K562 (cell line): ENCODE data around the gene DAAM1. TPM values are rescaled to one million over a fixed set of nuclear protein-coding genes. Genes with fewer than 3 reads are reported as not detected.
A peak's percentile ranks its signal among the peaks of the same experiment; 100 is the strongest.

Source experiments
- C11orf30 ChIP-seq: fragments of 450-650 bp; IDR thresholded peaks from 2 replicates; pipeline ENCODE4 v1.6.1; 2016; ENCODE audit warnings: low read depth, mild to moderate bottlenecking
- E2F3 ChIP-seq: fragments of 250-450 bp; sonication (Bioruptor Pico); IDR thresholded peaks from 2 replicates; pipeline ENCODE4 v1.4.0; 2020; ENCODE audit warnings: mild to moderate bottlenecking
- ERF ChIP-seq: fragments of 450-650 bp; formaldehyde crosslinking; IDR thresholded peaks from 2 replicates; pipeline ENCODE4 v1.4.0; 2020; ENCODE audit warnings: mild to moderate bottlenecking, mixed read lengths
- GABPB1 ChIP-seq: sonication (generic); formaldehyde crosslinking; IDR thresholded peaks from 2 replicates; pipeline ENCODE4 v1.8.0; 2022; ENCODE audit warnings: mild to moderate bottlenecking, missing genetic modification reagents
- GTF2A2 ChIP-seq: IDR thresholded peaks from 2 replicates; pipeline ENCODE4 v1.6.1; 2016; ENCODE audit warnings: mild to moderate bottlenecking, missing genetic modification characterization, missing compliant biosample characterization
- HDAC6 ChIP-seq: IDR thresholded peaks from 2 replicates; pipeline ENCODE4 v1.6.1; 2012; ENCODE audit warnings: low read depth, mild to moderate bottlenecking, control low read depth, inconsistent platforms, low read length, moderate library complexity
- IRF1 ChIP-seq: sonication (generic); formaldehyde crosslinking; IDR thresholded peaks from 2 replicates; pipeline ENCODE4 v1.8.0; 2022; ENCODE audit warnings: missing genetic modification reagents, mild to moderate bottlenecking, borderline replicate concordance
- IRF2 ChIP-seq: sonication (generic); formaldehyde crosslinking; IDR thresholded peaks from 2 replicates; pipeline ENCODE4 v1.8.1; 2022; ENCODE audit warnings: mild to moderate bottlenecking, missing genetic modification reagents
- JUNB ChIP-seq: fragments of 450-650 bp; formaldehyde crosslinking; conservative IDR thresholded peaks from 2 replicates; pipeline ENCODE4 v1.4.0; 2020; ENCODE audit warnings: mild to moderate bottlenecking
- MTA3 ChIP-seq: fragments of 450-650 bp; formaldehyde crosslinking; IDR thresholded peaks from 2 replicates; pipeline ENCODE4 v1.6.1; 2017; ENCODE audit warnings: mild to moderate bottlenecking, borderline replicate concordance
- NR3C1 ChIP-seq: sonication (generic); formaldehyde crosslinking; IDR thresholded peaks from 2 replicates; pipeline ENCODE4 v1.8.1; 2022; ENCODE audit warnings: missing genetic modification reagents
- RAD21 ChIP-seq, 2 experiments: fragments of 250-450 bp in 1 of 2; fragments of 450-650 bp in 1 of 2; sonication (Bioruptor Pico) in 1 of 2; formaldehyde crosslinking in 1 of 2; IDR thresholded peaks in 1 of 2; conservative IDR thresholded peaks in 1 of 2; 2 replicates each; pipeline versions ENCODE4 v1.4.0 to v1.8.0; 2020 to 2022; ENCODE audit warnings: mild to moderate bottlenecking in 2 of 2, moderate library complexity in 1 of 2
- SMAD1 ChIP-seq: fragments of 150-350 bp; IDR thresholded peaks from 2 replicates; pipeline ENCODE4 v1.6.1; 2014; ENCODE audit warnings: low read length, low read depth; ENCODE audit not compliant: partially characterized antibody
- SMARCE1 ChIP-seq: fragments of 450-650 bp; IDR thresholded peaks from 2 replicates; pipeline ENCODE4 v1.7.1; 2016; ENCODE audit warnings: mild to moderate bottlenecking
- U2AF1 ChIP-seq: fragments of 200-400 bp; formaldehyde crosslinking; optimal IDR thresholded peaks from 2 replicates; pipeline ENCODE3; 2017; ENCODE audit warnings: mild to moderate bottlenecking, low read depth, low read length, moderate library complexity
- XRCC5 ChIP-seq: fragments of 200-400 bp; formaldehyde crosslinking; IDR thresholded peaks from 2 replicates; pipeline ENCODE4 v1.6.1; 2017; ENCODE audit warnings: low read depth, mild to moderate bottlenecking, low read length
- ZBTB34 ChIP-seq: fragments of 250-450 bp; sonication (Bioruptor Pico); IDR thresholded peaks from 2 replicates; pipeline ENCODE4 v1.8.0; 2021; ENCODE audit warnings: mild to moderate bottlenecking, moderate library complexity
- ZFPM2 ChIP-seq: fragments of 250-450 bp; sonication (Bioruptor Pico); IDR thresholded peaks from 2 replicates; pipeline ENCODE4 v1.5.1; 2022; ENCODE audit warnings: mild to moderate bottlenecking
- ZNF584 ChIP-seq: fragments of 200-800 bp; sonication (Bioruptor generic); IDR thresholded peaks from 2 replicates; pipeline ENCODE4 v1.6.1; 2016; ENCODE audit warnings: low read depth, mild to moderate bottlenecking, missing genetic modification characterization, missing compliant biosample characterization
- ZZZ3 ChIP-seq: fragments of 450-650 bp; IDR thresholded peaks from 2 replicates; pipeline ENCODE4 v1.6.1; 2016; ENCODE audit warnings: antibody characterized with exemption, mild to moderate bottlenecking, moderate library complexity
- polyA plus RNA-seq, 8 experiments: library from polyadenylated mRNA; depleted of rRNA in 4 of 8; stranded (reverse) in 5 of 8; unstranded in 3 of 8; fragments of >200 nt; fragmentation: Nextera tagmentation in 2 of 8; fragmentation: Illumina TruSeq in 1 of 8; extraction: Ambion mirVana in 2 of 8; extraction: Trizol in 1 of 8; gene quantifications; 2 replicates each; pipeline versions ENCODE4 v1.2.1 to v1.2.3, GENCODE V29; 2011 to 2014; ENCODE audit warnings: inconsistent platforms in 1 of 8, missing spikeins in 1 of 8
- total RNA-seq, 7 experiments: library from RNA; depleted of rRNA in 6 of 7; stranded (reverse); fragments of >200 nt in 6 of 7; fragmentation: Illumina TruSeq in 2 of 7; extraction: Trizol in 2 of 7; gene quantifications; 2 replicates each; pipeline versions ENCODE4 v1.2.1 to v1.2.3, GENCODE V29; 2011 to 2021; ENCODE audit warnings: low replicate concordance in 1 of 7
- TF ChIP-seq, protein P1 (sequence below): fragments of 450-650 bp; IDR thresholded peaks from 2 replicates; pipeline ENCODE4 v1.6.1; 2018; ENCODE audit warnings: mild to moderate bottlenecking, low read depth; ENCODE audit not compliant: partially characterized antibody
- TF ChIP-seq, protein P2 (sequence below): fragments of 250-450 bp; sonication (Bioruptor Pico); IDR thresholded peaks from 2 replicates; pipeline ENCODE4 v1.8.0; 2022; ENCODE audit warnings: inconsistent platforms, mild to moderate bottlenecking, moderate library complexity, borderline replicate concordance
- TF ChIP-seq, protein P3 (sequence below): sonication (generic); formaldehyde crosslinking; IDR thresholded peaks from 2 replicates; pipeline ENCODE4 v1.8.0; 2022; ENCODE audit warnings: mild to moderate bottlenecking, missing genetic modification reagents

DAAM1 gene
- total and polyA plus RNA-seq, 9 of the 15 experiments (the other 6 are each of a cell fraction or from before 2014, with no cell fraction given) = 3.6 to 11.6 (median 6.7) TPM

DNA sequence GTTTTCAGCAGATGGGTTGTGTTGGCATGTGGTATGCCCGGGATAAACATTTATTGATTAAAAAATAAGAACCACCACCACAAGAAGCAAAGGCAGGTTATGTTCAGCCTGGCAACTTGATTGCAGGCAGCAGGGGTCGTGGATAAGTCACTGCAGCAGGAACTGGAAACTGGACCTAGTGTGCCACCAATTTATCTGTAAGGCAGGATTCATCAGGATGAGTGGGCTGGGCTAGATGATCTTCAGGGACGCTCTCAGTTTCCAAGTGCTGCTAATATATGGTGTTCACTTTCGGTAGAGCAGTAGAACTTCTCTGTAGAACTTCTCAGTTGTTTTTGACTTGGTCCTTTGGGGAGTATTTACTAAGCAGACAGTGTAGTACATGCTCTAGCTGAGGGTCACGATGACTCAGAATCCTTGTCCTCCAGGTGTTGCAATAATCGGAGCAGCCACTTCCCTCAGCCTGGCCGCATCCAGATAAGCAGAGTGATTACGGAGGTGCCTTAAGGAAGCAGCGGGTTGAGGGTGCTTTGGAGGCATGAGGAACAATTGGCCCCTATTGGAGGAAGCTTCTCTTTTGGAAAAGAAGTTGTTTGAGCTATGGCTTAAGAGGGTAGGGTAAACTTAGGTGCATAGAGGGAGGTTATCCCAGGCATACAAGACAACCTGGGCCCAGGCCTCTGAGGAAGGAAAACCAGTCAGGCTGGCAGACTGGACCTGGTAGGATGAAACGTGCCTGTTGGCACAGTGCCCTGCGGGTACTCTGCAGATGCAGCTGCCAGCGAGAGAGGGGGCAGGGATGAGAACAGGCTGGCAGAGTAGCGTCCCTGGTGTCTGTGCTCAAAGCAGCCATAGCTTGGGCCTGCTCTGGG lies 172.7 kb downstream of the DAAM1 start (continued):
- no peak for TF ChIP-seq IRF1 (CRISPR knock-in tag)
- TF ChIP-seq C11orf30 = peak; percentile 11; the same call in 1 of the 2 replicates
- TF ChIP-seq XRCC5 = no peak
- TF ChIP-seq ZBTB34 (CRISPR knock-in tag) = no peak
- TF ChIP-seq, protein P1, sequence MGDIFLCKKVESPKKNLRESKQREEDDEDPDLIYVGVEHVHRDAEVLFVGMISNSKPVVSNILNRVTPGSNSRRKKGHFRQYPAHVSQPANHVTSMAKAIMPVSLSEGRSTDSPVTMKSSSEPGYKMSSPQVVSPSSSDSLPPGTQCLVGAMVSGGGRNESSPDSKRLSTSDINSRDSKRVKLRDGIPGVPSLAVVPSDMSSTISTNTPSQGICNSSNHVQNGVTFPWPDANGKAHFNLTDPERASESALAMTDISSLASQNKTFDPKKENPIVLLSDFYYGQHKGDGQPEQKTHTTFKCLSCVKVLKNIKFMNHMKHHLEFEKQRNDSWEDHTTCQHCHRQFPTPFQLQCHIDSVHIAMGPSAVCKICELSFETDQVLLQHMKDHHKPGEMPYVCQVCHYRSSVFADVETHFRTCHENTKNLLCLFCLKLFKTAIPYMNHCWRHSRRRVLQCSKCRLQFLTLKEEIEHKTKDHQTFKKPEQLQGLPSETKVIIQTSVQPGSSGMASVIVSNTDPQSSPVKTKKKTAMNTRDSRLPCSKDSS = no peak
- TF ChIP-seq RAD21 (CRISPR knock-in tag; conservative IDR thresholded peaks at IDR 0.05 in 1 of 2, IDR thresholded peaks at IDR 0.05 in 1 of 2) = peak in 1 of 2 experiments; percentile 16; a peak in 1 of 4 replicates
- TF ChIP-seq E2F3 = no peak
- TF ChIP-seq ZZZ3 = no peak
- no peak for TF ChIP-seq IRF2 (CRISPR knock-in tag)
- no peak for TF ChIP-seq ERF (CRISPR knock-in tag)
- no peak for TF ChIP-seq SMAD1
- no peak for TF ChIP-seq JUNB (CRISPR knock-in tag)
- TF ChIP-seq GABPB1 (CRISPR knock-in tag) = no peak
- no peak for TF ChIP-seq HDAC6
- TF ChIP-seq, protein P2, sequence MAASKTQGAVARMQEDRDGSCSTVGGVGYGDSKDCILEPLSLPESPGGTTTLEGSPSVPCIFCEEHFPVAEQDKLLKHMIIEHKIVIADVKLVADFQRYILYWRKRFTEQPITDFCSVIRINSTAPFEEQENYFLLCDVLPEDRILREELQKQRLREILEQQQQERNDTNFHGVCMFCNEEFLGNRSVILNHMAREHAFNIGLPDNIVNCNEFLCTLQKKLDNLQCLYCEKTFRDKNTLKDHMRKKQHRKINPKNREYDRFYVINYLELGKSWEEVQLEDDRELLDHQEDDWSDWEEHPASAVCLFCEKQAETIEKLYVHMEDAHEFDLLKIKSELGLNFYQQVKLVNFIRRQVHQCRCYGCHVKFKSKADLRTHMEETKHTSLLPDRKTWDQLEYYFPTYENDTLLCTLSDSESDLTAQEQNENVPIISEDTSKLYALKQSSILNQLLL (CRISPR knock-in tag) = no peak
- no peak for TF ChIP-seq ZFPM2 (CRISPR knock-in tag)
- TF ChIP-seq U2AF1 = no peak
- TF ChIP-seq, protein P3, sequence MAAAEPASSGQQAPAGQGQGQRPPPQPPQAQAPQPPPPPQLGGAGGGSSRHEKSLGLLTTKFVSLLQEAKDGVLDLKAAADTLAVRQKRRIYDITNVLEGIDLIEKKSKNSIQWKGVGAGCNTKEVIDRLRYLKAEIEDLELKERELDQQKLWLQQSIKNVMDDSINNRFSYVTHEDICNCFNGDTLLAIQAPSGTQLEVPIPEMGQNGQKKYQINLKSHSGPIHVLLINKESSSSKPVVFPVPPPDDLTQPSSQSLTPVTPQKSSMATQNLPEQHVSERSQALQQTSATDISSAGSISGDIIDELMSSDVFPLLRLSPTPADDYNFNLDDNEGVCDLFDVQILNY = no peak
- TF ChIP-seq NR3C1 (CRISPR knock-in tag) = no peak
- no peak for TF ChIP-seq GTF2A2
- TF ChIP-seq MTA3 = no peak
- TF ChIP-seq ZNF584 (CRISPR knock-in tag) = no peak
- TF ChIP-seq SMARCE1 = peak; percentile 90
